Measurements from ENCODE around the gene KRTAP12-2. TPM values are rescaled to one million over a fixed set of nuclear protein-coding genes. Genes with fewer than 3 reads are reported as not detected.
"Not testable (repeated sequence)": the region's sequence is repeated elsewhere in the genome, so short reads cannot be mapped to it uniquely, and the experiment has no call there.

KRTAP12-2 gene
- polyA plus RNA-seq, 4 donors, result not detected

DNA sequence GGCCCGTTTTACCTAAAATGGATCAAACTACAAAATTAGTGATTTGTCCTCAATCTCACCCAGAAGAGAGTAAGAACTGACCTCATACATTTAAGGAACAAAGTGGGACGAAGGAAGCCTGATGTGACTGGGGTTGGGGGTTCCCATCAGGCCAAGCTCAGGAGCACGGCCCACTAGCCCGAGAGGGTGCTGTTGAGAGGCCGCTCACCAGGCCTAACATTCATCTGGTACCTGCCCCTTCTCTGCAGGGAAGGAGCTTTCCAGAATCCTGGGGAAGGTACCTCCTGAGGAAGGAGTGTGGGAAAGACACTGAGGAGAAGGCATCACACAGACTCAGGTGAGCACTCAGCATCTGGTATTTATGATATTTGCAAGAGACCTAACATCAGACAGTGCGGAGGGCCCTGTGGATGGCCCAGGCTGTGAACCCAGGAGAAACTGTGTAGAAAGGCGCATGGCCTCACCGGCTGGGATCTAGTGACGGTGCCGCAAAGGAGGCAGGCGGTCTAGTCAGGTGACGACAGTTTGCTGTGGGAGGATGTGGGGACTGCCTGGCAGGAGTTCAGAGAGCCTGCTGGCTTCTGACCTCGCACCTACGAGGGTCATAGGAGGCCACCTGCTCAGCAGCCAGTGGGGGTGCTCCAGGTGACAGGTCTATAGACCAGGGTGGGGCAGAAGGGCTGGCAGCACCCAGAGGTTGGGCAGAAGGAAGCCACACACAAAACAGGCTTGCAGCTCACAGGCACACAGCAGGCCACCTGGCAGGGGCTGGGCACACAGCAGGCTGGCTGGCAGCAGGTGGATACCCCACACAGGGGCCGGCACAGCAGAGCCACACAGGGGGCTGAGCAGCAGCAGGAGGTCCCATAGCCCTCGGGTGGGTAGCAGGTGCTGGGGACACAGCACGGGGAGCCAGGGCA, 12.8 kb downstream of the KRTAP12-2 start:
- no peak for DNase-seq (ENCODE audit: low read depth in 4 of 4, low spot score in 2 of 4)

DNA sequence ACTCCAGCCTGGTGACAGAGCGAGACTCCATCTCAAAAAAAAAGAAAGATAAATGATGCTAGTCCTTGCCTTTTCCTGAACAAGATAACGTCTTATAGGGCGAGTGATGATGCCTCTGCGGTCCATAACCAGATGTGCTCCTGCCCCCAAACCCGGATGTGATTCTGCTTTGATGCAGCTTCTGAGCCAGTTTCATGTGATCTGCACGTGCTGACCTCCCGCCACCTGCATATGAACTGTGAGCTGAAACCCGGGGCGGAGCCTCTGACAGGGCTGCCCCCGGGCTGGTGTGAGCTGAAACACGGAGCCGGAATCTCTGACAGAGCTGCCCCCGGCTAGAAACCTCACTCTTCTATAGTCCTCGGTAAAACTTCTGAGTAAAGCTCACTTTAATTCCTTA, 13.6 kb downstream of the KRTAP12-2 start:
- no peak for DNase-seq (ENCODE audit: low read depth in 4 of 4, low spot score in 2 of 4)

DNA sequence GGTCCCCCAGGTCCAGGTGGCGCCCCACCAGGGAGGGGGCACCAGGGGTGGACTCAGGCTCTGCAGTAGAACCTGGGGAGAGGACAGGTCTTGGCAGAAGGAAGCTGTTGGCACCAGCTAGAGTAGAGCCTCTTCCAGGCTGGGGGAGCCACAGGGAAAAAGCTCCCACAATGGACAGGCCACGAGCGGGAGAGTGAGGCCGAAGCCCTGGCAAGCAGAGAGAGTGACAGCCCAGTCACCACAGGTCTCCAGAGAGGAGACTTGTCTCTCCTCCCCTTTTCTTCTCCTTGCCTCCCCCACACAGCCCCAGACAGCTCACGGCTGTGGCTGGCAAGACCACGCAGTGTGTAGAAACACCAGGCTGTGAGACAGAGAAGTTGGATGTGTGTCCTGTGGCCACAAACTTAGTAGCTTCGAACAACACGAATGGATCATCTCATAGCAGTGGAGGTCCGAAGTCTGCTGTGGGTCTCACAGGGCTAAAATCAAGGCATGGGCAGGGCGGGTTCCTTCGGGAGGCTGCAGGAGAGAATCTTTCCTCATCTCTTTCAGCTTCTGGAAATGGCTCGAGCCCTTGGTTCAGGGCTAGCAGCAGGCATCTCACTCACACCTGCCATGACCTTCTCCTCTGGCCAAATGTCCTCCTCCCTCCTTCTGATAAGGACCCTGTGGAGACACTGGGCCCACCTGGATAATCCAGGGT, 15.6 kb downstream of the KRTAP12-2 start:
- DNase-seq (ENCODE audit: low read depth in 4 of 4, low spot score in 2 of 4), result no peak

DNA sequence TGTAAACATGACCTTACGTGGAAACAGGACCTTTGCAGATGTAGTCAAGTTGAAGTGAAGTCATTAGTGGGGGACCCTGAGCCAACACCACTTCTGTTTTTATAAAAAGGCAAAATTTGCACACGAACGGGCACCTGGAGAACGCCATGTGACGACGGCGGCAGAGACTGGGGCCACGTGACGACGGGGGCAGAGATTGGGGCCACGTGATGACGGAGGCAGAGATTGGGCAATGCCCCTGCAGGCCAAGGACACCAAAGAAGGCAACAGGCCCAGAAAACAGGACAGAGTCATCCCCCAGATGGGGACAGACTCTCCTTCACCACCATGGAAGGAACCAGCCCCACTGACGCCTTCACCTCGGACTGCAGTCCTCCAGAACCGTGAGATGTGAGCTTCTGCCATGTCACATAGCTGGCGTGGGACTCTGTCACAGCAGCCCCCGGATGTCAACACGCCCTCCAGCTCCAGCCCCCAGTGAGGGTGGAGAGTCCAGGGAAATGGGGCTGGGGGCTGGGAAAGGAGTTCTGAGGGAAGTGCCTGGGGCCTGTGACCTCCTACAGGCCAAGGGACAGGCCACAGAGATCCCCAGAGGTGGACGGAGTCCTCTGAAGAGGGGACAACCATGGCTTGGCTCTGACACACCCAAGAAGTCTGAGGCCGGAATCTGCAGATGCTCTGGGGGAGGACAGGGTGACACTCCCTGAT, 16.3 kb downstream of the KRTAP12-2 start:
- DNase-seq (ENCODE audit: low read depth in 4 of 4, low spot score in 2 of 4), result no peak

DNA sequence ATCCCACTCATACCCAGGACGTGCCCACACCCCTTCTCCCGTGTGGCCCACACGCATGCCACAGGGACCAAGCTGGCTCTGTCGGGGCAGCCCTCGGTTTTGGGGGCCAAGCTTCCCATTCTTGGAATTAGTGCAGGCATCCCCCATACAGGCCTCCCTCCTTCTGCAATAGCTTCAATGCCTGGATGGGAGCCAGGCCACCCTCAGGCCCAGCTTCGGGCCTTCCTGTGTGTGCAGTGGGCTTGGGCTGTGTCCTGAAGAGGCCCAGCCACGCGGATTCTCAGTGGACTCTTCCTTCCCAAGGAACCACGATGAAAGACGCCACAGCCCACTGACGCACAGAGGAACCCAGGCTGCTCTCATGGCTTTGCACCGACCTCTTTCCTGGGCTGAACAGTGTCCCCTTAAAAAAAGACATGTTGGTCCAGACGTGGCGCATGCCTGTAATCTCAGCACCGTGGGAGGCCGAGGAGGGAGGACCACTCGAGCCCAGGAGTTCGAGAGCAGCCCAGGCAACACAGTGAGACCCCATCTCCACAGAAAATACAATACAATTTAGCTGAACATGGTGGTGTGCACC, 17.1 kb downstream of the KRTAP12-2 start:
- DNase-seq (ENCODE audit: low read depth in 4 of 4, low spot score in 2 of 4), result no peak

DNA sequence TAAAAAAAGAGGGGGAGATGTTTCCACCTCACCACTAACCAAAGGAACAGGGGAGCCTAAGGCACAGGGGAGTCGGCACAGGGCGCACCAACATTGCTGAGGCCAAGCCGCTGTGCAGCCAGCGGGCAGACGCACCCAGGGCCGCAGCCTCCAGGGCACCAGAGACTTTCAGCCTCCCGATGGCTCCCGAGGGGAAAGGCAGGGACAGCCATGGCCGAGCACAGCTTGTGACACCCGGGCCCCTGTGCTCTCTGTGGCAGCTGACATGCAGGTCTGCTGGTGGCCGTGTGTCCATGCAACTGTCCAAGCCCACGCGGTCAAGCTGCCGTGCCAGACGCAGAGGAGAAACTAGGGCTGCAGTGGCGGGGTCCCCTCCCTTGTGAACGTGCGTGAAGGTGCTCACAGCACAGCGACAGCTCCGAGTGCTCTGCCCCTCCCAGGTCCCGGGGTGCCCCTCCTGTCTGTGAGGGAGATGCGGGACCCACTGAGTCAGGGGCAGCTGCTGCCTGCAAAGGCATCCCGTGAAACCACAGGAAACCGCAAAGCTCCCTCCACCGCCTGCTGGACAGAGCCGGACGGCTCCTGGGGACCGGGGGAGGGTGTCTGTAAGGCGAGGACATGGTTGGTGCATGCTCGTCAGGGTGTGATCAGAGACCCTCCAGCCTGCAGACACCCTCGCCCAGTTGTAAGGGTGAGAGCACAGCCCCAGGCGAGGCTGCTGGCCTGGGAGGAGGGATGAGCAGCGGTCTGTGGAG, 18.0 kb downstream of the KRTAP12-2 start:
- no peak for DNase-seq (ENCODE audit: low read depth in 4 of 4, low spot score in 2 of 4)

DNA sequence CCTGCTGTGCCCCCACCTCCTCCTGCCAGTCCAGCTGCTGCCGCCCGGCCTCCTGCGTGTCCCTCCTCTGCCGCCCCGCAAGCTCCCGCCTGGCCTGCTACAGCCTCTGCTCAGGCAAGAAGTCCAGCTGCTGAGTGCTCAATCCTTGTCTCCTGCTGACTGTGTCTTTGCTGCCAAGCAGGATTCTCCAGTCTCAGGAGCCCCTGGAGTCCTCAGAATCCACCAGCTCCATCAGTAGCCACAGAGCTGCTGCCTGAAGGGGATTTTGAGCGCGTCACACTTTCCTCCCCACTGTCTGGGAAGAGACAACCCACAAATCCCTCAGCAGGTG, 19.5 kb downstream of the KRTAP12-2 start:
- no peak for DNase-seq (ENCODE audit: low read depth in 4 of 4, low spot score in 2 of 4)

DNA sequence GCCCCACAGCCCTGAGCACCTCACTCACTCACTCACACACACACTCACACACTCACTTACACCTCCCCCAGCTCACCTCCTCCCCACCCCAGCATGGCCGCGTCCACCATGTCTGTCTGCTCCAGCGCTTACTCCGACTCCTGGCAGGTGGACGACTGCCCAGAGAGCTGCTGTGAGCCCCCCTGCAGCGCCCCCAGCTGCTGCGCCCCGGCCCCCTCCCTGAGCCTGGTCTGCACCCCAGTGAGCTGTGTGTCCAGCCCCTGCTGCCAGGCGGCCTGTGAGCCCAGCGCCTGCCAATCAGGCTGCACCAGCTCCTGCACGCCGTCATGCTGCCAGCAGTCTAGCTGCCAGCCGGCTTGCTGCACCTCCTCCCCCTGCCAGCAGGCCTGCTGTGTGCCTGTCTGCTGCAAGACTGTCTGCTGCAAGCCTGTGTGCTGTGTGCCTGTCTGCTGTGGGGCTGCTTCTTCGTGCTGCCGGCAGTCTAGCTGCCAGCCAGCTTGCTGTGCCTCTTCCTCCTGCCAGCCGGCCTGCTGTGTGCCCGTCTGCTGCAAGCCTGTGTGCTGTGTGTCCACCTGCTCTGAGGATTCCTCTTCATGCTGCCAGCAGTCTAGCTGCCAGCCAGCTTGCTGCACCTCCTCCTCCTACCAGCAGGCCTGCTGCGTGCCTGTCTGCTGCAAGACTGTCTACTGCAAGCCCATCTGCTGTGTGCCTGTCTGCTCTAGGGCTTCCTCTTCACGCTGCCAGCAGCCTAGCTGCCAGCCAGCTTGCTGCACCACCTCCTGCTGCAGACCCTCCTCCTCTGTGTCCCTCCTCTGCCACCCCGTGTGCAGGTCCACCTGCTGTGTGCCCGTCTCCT, 20.1 kb downstream of the KRTAP12-2 start, which contains the start of gene KRTAP10-11:
KRTAP10-11 (plus strand) TSS at position 49 of the 856 bp plus-strand sequence; CDS start at position 94, 45 bp downstream.
- DNase-seq (ENCODE audit: low read depth in 4 of 4, low spot score in 2 of 4), result not testable (repeated sequence)

DNA sequence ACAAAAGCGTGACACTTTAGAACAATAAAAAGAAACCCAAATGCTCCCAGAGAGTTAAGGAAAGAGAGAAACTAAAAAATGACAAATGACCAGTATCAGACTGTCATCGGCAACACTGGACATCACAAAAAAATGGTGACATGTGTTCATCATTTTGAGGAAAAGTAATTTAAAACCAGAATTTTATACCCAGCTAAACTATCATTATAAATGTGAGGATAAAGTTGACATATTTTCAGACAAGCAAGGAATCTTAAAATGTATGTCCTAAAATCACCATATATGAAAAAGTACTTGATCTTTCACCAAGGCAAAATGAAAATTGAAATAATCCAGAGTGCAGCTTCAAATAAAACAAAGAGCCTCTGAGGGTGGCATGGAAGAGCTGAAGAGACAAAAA, 21.8 kb downstream of the KRTAP12-2 start:
- no peak for DNase-seq (ENCODE audit: low read depth in 4 of 4, low spot score in 2 of 4)

DNA sequence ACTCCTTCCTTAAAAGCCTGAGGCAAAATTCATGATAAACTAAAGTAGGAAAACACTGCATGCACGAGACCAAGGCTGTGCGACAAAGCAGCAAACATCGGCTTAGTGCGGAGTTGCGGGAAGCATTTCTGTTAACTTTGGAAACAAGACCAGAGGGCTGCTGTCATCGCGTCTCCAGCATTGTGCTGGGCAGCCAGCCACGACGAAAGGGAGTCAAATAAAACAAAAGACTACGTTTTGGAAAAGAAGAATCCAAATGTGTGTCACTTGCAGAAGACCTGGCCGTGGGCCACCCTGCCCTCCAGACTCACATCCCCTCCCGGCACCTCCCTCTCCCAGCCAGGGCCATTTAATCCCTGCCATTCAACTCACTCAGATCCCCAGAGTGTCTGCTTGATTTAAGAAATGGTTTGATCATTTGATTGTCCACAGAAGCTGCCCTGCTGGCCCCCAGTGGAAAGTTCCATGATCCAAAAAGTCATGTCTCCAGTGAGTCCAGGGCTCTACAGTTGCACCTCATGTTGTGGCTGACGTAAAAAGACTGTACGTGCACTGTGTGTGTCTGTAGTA, 22.9 kb downstream of the KRTAP12-2 start:
- DNase-seq (ENCODE audit: low read depth in 4 of 4, low spot score in 2 of 4), result no peak

DNA sequence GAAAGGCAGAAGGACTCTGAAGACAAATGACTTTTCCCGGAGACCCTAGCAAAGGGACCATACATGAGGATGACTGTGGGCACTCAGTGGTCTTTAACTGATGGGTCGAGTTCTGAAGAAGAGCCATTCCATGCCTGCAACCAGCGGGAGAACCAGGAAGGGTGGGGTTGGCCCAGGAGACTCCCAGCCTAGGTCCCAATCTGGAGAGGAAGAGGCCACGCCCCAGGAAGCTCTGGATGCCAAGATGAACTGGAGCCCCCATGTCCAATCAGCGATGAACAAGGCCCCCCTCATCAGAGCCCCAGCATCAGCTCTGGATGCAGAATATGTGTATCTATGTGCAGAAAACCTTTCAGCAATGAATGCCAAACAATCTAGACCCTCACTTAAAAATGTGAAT, 26.0 kb downstream of the KRTAP12-2 start:
- DNase-seq (ENCODE audit: low read depth in 4 of 4, low spot score in 2 of 4), result no peak

DNA sequence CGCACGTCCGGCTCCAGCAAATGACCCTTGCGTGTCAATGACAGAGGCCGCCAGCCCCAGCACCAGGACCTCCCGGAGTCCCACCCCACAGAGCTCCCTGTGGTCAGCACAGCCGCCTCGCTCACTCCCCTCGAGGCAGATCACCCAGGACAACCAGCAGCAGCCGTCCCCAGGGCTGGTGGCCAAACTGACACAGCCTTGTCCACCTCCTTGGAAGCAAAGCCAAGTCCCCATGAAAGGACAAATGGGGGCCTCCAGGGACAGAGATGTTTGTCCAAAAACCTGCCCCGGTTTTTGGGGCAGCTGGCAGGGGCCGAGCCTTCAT, 27.4 kb downstream of the KRTAP12-2 start:
- no peak for DNase-seq (ENCODE audit: low read depth in 4 of 4, low spot score in 2 of 4)

DNA sequence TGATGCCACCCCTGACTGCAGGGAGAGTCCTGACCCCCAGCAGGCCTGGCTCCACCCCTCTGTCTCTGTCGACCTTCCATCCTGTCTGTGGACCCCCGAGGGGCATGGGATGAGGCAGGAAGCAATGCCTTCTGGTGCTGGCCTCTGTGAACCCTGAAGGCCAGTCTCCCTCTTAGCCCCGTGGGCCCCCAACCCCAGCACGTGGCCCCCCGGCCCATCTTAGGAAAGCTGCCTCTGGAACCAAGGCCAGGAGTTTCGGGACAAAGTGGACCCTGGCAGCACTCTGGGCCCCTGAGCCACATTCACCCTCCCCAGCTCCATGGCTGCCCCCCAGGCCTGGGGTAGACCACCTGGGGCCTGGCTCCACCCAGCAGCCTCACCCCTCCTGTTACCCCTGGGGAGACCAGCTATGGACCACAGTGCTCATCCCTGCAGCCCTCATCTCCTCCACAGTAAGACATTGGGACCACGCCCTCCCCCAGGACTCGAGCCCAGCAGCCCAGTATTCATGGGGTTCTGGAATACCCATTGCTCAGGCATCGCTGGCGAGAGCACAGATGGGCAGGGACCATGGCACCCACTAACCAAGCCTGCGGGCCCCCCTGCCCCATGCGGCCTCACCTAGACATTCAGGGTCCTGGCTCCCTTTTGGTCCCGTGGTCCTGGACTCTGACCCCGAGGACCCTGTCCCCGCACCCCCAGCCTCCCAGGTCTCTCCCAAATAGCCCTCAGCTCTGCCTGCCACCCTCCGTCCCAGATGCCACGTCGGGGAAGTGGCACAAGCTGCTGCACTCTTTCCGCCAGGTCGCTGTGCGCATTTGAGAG, 28.0 kb downstream of the KRTAP12-2 start:
- not testable (repeated sequence) for DNase-seq (ENCODE audit: low read depth in 4 of 4, low spot score in 2 of 4)

DNA sequence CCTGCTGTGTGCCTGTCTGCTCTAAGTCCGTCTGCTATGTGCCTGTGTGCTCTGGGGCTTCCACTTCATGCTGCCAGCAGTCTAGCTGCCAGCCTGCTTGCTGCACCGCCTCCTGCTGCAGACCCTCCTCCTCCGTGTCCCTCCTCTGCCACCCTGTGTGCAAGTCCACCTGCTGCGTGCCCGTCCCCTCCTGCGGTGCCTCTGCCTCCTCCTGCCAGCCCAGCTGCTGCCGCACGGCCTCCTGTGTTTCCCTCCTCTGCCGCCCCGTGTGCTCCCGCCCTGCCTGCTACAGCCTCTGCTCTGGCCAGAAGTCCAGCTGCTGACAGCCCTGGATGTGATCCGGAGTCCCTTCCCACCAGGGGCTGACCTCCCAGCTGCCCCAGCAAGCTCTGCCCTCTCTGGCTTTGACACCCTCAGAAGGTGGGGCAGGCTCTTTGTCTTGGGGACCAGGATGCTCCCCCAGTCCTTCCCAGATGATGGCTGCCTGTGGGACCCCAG, 28.8 kb downstream of the KRTAP12-2 start:
- DNase-seq (ENCODE audit: low read depth in 4 of 4, low spot score in 2 of 4), result not testable (repeated sequence)

DNA sequence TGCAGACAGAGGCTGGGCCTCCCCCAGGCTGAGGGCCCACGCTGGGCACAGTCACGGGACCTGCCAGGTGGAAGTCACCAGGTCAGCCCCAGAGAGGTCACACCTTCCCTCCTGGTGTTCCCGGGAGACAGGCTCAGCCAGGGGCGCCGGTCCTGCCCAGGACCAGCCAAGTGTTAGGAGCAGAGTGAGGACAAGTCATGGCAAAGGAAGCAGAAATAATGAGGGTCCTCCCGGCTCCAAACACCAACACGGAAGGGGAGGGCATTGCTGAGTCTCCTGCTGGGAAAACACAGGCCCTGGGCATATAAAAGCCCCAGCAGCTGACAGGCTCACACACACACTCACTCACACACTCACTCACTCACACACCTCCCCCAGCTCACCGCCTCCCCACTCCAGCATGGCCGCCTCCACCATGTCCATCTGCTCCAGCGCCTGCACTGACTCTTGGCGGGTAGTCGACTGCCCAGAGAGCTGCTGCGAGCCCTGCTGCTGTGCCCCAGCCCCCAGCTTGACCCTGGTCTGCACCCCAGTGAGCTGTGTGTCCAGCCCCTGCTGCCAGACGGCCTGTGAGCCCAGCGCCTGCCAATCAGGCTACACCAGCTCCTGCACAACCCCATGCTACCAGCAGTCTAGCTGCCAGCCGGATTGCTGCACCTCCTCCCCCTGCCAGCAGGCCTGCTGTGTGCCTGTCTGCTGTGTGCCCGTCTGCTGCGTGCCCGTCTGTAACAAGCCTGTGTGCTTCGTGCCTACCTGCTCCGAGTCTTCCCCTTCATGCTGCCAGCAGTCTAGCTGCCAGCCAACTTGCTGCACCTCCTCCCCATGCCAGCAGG, 29.5 kb downstream of the KRTAP12-2 start, which contains the start of gene KRTAP10-10:
KRTAP10-10 (plus strand) TSS at position 339 of the 833 bp plus-strand sequence; CDS start at position 401, 62 bp downstream.
- DNase-seq (ENCODE audit: low read depth in 4 of 4, low spot score in 2 of 4), result no peak

DNA sequence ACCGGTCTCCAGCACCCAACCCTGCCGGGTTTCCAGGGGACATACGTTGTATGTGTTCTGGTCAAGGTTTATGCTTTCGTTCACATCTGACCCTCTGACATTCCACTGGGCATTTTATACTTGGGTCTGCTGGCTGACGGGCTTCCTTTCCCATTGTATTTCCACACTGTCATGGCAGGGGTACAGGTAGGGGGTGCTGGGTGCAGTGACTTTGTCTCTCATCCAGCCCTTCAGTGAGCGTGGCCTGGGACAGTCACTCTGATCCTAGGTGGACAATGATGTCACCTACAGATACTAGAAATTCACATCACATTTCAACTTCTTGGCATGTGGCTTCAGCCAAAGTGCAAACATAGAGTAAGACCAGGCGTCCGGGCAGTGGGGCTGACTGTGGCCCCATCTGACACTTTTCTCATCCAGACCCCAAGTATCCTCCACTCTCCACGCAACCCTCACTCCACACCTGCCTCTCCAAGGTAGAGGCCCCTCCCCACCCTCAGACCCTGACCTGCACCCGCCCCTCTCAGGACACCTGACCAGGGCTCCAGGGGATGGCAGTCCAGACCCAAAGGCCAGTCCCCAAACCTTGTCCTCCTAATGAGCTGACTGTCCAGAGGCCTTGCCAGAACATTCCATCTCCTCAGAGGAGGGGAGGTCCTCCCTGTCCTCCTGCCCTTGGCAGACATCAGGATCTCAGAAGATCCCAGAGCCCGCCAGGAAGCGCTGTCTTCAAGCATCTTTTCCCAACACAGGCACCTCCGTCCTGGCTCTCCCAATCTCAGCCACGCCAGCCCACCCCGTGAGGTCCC, 30.3 kb downstream of the KRTAP12-2 start:
- DNase-seq (ENCODE audit: low read depth in 4 of 4, low spot score in 2 of 4), result no peak

Measured in left renal cortex interstitium (tissue), 4 donors.